ENCODE measurements around the gene CFAP161.

The CFAP161 gene

DNA sequence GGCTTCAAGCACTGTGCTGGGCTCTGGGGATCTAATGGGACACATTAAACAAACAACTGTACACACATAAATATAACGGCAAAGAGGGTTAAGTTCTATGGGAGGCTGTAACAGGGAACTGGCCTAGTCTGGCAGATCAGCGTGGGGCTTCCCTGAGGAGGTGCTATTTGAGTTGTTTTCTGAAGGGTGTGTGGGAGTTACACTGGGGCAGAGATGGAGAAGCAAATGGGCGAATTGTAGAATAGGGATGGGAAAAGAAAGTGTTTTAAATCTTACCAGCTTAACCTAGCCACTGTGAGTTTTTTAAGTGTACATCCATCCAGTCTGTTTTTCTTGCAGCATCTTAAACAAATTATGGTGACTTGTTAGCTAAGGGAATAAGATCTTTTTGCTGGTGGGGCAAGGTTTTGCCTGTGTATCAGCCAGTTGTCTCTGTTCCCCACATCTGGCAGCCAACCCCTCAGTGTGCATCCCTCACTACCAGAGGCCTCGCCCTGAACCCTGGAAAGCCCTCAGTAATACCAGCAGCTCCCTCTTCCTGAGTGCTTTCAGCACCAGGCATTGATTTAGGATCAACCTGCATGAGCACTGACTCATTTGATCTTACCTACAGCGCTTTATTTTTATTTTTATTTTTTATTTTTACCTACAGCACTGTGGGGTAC, 51.7 kb downstream of the CFAP161 start:
- no peak for FAIRE-seq

- no peak for FAIRE-seq
These were observed 54.3 kb downstream of the CFAP161 start for GRCh38 chr15:81188354-81188753.

- no peak for FAIRE-seq
These were observed 55.7 kb downstream of the CFAP161 start for GRCh38 chr15:81189583-81190283.

DNA sequence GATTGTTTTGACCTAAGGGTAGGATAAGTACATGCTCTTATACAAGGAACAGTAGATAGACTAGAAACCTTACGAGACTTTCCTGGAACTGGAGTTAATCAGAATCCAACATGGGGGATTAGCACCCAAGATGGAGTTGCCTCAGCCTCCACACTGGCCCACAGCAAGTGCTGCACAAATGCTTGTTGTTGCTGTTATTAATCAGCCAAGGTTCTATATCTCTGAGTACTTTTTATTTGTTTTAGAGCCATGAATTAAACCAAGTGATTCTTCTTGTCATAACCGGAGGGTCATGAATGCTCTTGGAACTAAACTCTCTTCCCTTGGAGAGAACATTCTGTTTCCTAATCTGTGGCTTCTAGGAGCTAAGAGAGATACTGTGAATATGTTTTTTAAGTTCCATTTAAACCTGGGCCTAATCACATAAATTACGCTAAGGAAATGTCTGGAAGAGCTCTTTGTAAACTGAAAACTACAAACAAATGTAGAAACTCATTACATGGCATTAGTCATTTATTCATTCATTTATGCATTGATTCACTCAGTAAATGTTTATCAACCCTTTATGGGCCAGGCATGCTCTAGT, 56.9 kb downstream of the CFAP161 start:
- FAIRE-seq: no peak

DNA sequence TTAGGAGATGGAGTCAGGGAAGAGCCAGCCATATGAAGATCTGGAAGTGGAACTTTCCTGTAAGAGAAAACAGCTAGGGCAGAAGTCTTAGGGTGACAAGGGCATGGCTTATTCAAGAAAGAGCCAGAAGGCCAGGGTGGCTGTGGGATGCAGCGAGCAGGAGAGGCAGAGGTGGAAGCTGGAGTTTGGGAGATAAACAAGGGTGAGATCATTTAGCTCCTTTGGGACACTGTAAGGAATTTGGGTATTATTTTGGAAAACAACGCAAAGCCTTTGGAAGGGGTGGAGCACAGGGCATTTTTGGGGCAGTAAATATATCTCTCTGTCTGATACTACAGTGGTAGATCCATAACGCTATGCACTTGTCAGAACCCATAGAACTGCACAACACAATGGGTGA, 57.6 kb downstream of the CFAP161 start:
- no peak for FAIRE-seq

GRCh38 chr15:81194723-81195122, 60.7 kb downstream of the CFAP161 start:
- no peak for FAIRE-seq

DNA sequence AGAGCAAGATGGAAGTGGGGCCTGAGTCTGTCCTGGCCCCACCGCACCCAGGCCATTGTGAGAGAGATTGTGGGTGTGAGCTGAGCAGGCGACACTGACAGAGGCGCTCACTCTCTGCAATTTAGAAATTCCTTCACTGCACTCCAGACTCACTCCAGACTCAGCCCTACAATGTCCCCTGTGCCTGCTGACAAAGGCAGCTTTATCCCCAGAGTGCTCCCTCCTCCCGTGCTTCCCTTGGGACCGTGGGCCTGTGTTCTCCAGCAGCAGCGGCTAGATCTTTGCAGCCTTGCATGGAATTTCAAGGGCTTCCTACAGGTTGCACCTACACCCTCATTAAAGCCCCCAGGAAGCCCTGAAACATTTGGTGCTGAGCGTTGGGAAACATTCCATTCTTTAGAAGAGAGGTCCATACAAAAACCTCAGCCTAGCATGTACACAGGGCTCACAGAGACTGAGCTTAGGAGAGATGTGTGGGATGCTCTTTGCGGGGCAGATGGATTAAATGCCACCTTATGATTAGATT, 61.3 kb downstream of the CFAP161 start:
- no peak for FAIRE-seq

GRCh38 chr15:81196576-81197254, 62.6 kb downstream of the CFAP161 start, which contains the start of gene IL16:
TSS of gene IL16 (plus strand) at chr15:81196879. CDS start at chr15:81225400, 28,521 bp downstream.
- no peak for FAIRE-seq

DNA sequence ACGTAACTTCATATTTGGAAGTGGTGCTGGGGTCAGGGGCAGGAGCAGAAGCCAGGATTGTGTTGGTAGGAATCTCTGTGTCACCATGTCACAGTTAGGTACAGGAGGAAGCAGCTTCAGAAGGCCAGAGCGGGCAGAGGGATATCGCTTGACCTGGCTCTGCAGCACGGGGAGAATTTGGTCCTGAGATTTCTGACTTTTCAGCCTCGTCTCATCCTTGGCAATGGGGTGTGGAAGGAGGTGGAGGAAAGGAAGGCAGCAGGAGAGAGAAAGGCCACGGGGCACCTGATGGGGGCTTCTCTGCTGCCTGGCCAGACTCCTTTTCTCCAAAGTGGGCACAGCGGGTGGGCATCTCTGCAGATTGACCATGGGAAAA, 63.2 kb downstream of the CFAP161 start:
- no peak for FAIRE-seq

DNA sequence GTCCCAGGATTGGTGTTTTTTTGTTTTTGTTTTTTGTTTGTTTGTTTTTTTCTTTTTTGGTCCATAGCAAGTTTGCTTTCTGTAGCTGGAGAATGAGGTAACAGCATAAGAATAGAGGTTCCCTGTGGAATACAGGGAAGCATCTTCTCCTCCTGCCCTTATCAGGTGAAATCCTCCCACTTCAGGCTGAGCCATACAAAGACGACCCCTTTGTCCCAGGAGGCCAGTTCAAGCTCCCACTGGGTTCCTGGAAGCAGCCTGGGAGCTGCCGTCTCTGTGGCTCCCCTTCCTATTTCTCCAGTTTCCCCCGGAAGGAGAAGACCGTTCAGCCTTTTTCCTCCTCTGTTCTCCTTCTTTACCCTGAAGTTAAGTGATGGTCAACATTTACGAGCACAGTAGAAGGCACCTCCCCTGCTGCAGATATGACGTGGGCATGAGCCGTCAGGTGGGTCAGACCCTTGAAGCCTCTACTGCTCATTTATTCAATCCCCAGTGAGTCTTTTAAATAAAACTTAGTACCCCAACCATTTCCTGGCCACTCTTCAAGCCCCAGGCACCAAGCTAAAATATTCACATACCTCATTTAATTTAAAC, 63.7 kb downstream of the CFAP161 start:
- no peak for FAIRE-seq

Data from islet of Langerhans (tissue), 1 donor.